GM23338 (cell line): ENCODE data around the gene PGP. TPM values are rescaled to one million over a fixed set of nuclear protein-coding genes. Genes with fewer than 3 reads are reported as not detected.
A peak's percentile ranks its signal among the peaks of the same experiment; 100 is the strongest.

Experiments
- ATAC-seq: fragments of 200-7000 bp; cut with Tn5 transposase; 3 replicates; pipeline ENCODE4 v1.9.1; 2020
- DNase-seq: peaks from one replicate; pipeline ENCODE4 v3.0.0-alpha.2; 2015; ENCODE audit warnings: low spot score
- H2AFZ ChIP-seq: fragments of 200-600 bp; sonication (generic); 2 replicates; pipeline ENCODE4 v1.8.0; 2016; ENCODE audit warnings: antibody characterized with exemption, mild to moderate bottlenecking, moderate library complexity
- H3F3A ChIP-seq: fragments of 200-600 bp; sonication (generic); replicated peaks from 2 replicates; pipeline ENCODE4 v1.8.0; 2017; ENCODE audit warnings: antibody characterized with exemption, mixed run types, low read depth
- H3K27ac ChIP-seq: fragments of 200-600 bp; sonication (generic); 2 replicates; pipeline ENCODE4 v1.6.1; 2016; ENCODE audit warnings: low read depth
- H3K27me3 ChIP-seq: fragments of 200-600 bp; sonication (generic); 2 replicates; pipeline ENCODE4 v1.8.0; 2016; ENCODE audit warnings: mild to moderate bottlenecking, mixed run types, moderate library complexity; ENCODE audit not compliant: insufficient read depth
- H3K36me3 ChIP-seq: fragments of 200-600 bp; sonication (generic); 2 replicates; pipeline ENCODE4 v1.8.0; 2016; ENCODE audit warnings: mild to moderate bottlenecking; ENCODE audit not compliant: insufficient read depth
- H3K4me1 ChIP-seq: fragments of 200-600 bp; sonication (generic); 2 replicates; pipeline ENCODE4 v1.8.0; 2016; ENCODE audit warnings: mild to moderate bottlenecking, moderate library complexity; ENCODE audit not compliant: insufficient read depth
- H3K4me2 ChIP-seq: fragments of 200-600 bp; sonication (generic); 2 replicates; pipeline ENCODE4 v1.7.1; 2017; ENCODE audit warnings: mixed run types
- H3K4me3 ChIP-seq: fragments of 200-600 bp; sonication (generic); 2 replicates; pipeline ENCODE4 v1.6.1; 2016; ENCODE audit warnings: mixed run types
- H3K79me2 ChIP-seq: fragments of 200-600 bp; sonication (generic); replicated peaks from 2 replicates; pipeline ENCODE4 v1.8.0; 2017; ENCODE audit warnings: mild to moderate bottlenecking; ENCODE audit not compliant: insufficient read depth
- H3K9me2 ChIP-seq: fragments of 200-600 bp; sonication (generic); 2 replicates; pipeline ENCODE4 v1.8.0; 2017; ENCODE audit not compliant: insufficient read depth
- H4K20me1 ChIP-seq: fragments of 200-600 bp; sonication (generic); replicated peaks from 2 replicates; pipeline ENCODE4 v1.8.0; 2017; ENCODE audit warnings: mild to moderate bottlenecking; ENCODE audit not compliant: insufficient read depth
- H3K27ac Mint-ChIP-seq: 2 replicates; pipeline ENCODE4 v1.8.0; 2020; ENCODE audit warnings: inconsistent platforms, mild to moderate bottlenecking, moderate library complexity, mixed read lengths
- H3K27me3 Mint-ChIP-seq: 3 replicates; pipeline ENCODE4 v1.8.0; 2022; ENCODE audit warnings: low read depth, mild to moderate bottlenecking, moderate library complexity, mixed read lengths, inconsistent platforms; ENCODE audit not compliant: insufficient read depth, poor library complexity
- H3K36me3 Mint-ChIP-seq: 3 replicates; pipeline ENCODE4 v1.8.0; 2021; ENCODE audit warnings: low read depth, mild to moderate bottlenecking, inconsistent platforms, moderate library complexity, mixed read lengths
- H3K4me1 Mint-ChIP-seq: 3 replicates; pipeline ENCODE4 v1.8.0; 2020; ENCODE audit warnings: mild to moderate bottlenecking, inconsistent platforms, mixed read lengths
- H3K4me3 Mint-ChIP-seq: 3 replicates; pipeline ENCODE4 v1.8.0; 2021; ENCODE audit warnings: moderate library complexity, mild to moderate bottlenecking, inconsistent platforms, mixed read lengths
- H3K9me3 Mint-ChIP-seq: 3 replicates; pipeline ENCODE4 v1.8.0; 2020; ENCODE audit warnings: moderate library complexity, mild to moderate bottlenecking, inconsistent platforms, mixed read lengths
- CREB1 ChIP-seq: fragments of 250-450 bp; sonication (Bioruptor Pico); IDR thresholded peaks from 2 replicates; pipeline ENCODE4 v1.5.0; 2020; ENCODE audit warnings: low read depth, mild to moderate bottlenecking, moderate library complexity
- CTCF ChIP-seq, 2 experiments: fragments of 200-600 bp in 1 of 2; sonication (generic) in 1 of 2; conservative IDR thresholded peaks; 2 replicates each; pipeline versions ENCODE4 v1.5.1 to v1.6.1; 2016 to 2017; ENCODE audit warnings: antibody characterized with exemption in 2 of 2, low read depth in 2 of 2, mild to moderate bottlenecking in 2 of 2, moderate library complexity in 1 of 2
- ETS1 ChIP-seq: IDR thresholded peaks from 2 replicates; pipeline ENCODE4 v1.6.1; 2016; ENCODE audit warnings: antibody characterized with exemption
- EZH2 ChIP-seq: fragments of 200-600 bp; sonication (generic); IDR thresholded peaks from one replicate; pipeline ENCODE4 v1.8.0; 2017; ENCODE audit warnings: antibody characterized with exemption, mild to moderate bottlenecking, low read depth; ENCODE audit not compliant: unreplicated experiment
- EZH2phosphoT487 ChIP-seq: fragments of 200-600 bp; sonication (generic); IDR thresholded peaks from one replicate; pipeline ENCODE4 v1.8.1; 2018; ENCODE audit warnings: antibody characterized with exemption; ENCODE audit not compliant: unreplicated experiment
- JUNB ChIP-seq: IDR thresholded peaks from one replicate; pipeline ENCODE4 v1.6.1; 2016; ENCODE audit warnings: antibody characterized with exemption; ENCODE audit not compliant: unreplicated experiment
- NANOG ChIP-seq: IDR thresholded peaks from 2 replicates; pipeline ENCODE4 v1.6.1; 2016; ENCODE audit warnings: antibody characterized with exemption, borderline replicate concordance
- POLR2AphosphoS5 ChIP-seq: IDR thresholded peaks from 2 replicates; pipeline ENCODE4 v1.6.1; 2016; ENCODE audit warnings: antibody characterized with exemption, low read depth
- STAT1 ChIP-seq: IDR thresholded peaks from one replicate; pipeline ENCODE4 v1.6.1; 2016; ENCODE audit warnings: antibody characterized with exemption; ENCODE audit not compliant: unreplicated experiment
- ZNF114 ChIP-seq: fragments of 250-450 bp; sonication (Bioruptor Pico); IDR thresholded peaks from 2 replicates; pipeline ENCODE4 v1.5.0; 2020; ENCODE audit warnings: mild to moderate bottlenecking, moderate library complexity
- ZNF331 ChIP-seq: fragments of 250-450 bp; sonication (Bioruptor Pico); IDR thresholded peaks from 2 replicates; pipeline ENCODE4 v1.5.0; 2020; ENCODE audit warnings: low read depth, mild to moderate bottlenecking, moderate library complexity
- ZNF462 ChIP-seq: fragments of 250-450 bp; sonication (Bioruptor Pico); IDR thresholded peaks from 2 replicates; pipeline ENCODE4 v1.5.0; 2020; ENCODE audit warnings: mild to moderate bottlenecking, moderate library complexity
- polyA plus RNA-seq: library from polyadenylated mRNA; unstranded; fragments of >200 nt; fragmentation: Nextera tagmentation; extraction: Ambion mirVana; gene quantifications from 2 replicates; pipeline ENCODE4 v1.2.1, GENCODE V29; 2016
- total RNA-seq: library from RNA; depleted of rRNA; stranded (reverse); fragments of >200 nt; shearing (Covaris generic); gene quantifications from 2 replicates; pipeline ENCODE4 v1.2.3, GENCODE V29; 2014
- TF ChIP-seq, protein P1 (sequence below): IDR thresholded peaks from one replicate; pipeline ENCODE4 v1.6.1; 2018; ENCODE audit warnings: antibody characterized with exemption; ENCODE audit not compliant: unreplicated experiment

The PGP gene
- total and polyA plus RNA-seq, 2 experiments from 2014 or later, result 44.4 to 80.3 TPM

GRCh38 chr16:2206420-2206779, 8.2 kb downstream of the PGP start:
- Mint-ChIP-seq H3K27me3 (peaks cover 19% of the 10 kb centered on the region), H3K4me3 (peak overlapping the region; percentile 84), H3K9me3 (no peaks in the 10 kb centered on the region), H3K4me1 (peaks cover 13% of the 10 kb centered on the region), H3K36me3 (peaks cover 14% of the 10 kb centered on the region), H3K27ac (no peak overlapping the region)
- Histone ChIP-seq H3K27ac (no peak overlapping the region), H3K36me3 (no peaks in the 10 kb centered on the region), H4K20me1 (no peaks in the 10 kb centered on the region), H3K4me1 (peaks cover 4% of the 10 kb centered on the region; the same call in 1 of the 2 replicates), H3K9me2 (no peaks in the 10 kb centered on the region), H3K4me2 (peak overlapping the region; percentile 95), H3K4me3 (peak overlapping the region; percentile 95), H3K27me3 (peaks cover 9% of the 10 kb centered on the region; the same call in 1 of the 2 replicates), H3K79me2 (no peaks in the 10 kb centered on the region), H3F3A (peaks cover 9% of the 10 kb centered on the region; the same call in 1 of the 2 replicates), H2AFZ (no peak overlapping the region)
- no peak for ATAC-seq
- no peak for TF ChIP-seq EZH2phosphoT487
- TF ChIP-seq POLR2AphosphoS5, result no peak
- no peak for TF ChIP-seq ZNF114 (CRISPR knock-in tag)
- TF ChIP-seq STAT1, result no peak
- no peak for TF ChIP-seq CREB1
- TF ChIP-seq ETS1, result no peak
- TF ChIP-seq ZNF331, result no peak
- TF ChIP-seq NANOG, result no peak
- TF ChIP-seq CTCF (conservative IDR thresholded peaks at IDR 0.05; ENCODE audit: low read depth in 2 of 2), result no peak
- no peak for TF ChIP-seq EZH2
- TF ChIP-seq JUNB, result no peak
- no peak for TF ChIP-seq ZNF462 (CRISPR knock-in tag)
- TF ChIP-seq, protein P1, sequence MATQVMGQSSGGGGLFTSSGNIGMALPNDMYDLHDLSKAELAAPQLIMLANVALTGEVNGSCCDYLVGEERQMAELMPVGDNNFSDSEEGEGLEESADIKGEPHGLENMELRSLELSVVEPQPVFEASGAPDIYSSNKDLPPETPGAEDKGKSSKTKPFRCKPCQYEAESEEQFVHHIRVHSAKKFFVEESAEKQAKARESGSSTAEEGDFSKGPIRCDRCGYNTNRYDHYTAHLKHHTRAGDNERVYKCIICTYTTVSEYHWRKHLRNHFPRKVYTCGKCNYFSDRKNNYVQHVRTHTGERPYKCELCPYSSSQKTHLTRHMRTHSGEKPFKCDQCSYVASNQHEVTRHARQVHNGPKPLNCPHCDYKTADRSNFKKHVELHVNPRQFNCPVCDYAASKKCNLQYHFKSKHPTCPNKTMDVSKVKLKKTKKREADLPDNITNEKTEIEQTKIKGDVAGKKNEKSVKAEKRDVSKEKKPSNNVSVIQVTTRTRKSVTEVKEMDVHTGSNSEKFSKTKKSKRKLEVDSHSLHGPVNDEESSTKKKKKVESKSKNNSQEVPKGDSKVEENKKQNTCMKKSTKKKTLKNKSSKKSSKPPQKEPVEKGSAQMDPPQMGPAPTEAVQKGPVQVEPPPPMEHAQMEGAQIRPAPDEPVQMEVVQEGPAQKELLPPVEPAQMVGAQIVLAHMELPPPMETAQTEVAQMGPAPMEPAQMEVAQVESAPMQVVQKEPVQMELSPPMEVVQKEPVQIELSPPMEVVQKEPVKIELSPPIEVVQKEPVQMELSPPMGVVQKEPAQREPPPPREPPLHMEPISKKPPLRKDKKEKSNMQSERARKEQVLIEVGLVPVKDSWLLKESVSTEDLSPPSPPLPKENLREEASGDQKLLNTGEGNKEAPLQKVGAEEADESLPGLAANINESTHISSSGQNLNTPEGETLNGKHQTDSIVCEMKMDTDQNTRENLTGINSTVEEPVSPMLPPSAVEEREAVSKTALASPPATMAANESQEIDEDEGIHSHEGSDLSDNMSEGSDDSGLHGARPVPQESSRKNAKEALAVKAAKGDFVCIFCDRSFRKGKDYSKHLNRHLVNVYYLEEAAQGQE, result no peak
- no peak for DNase-seq
